Glutamatergic neuron (in vitro differentiated cells): Measurements from ENCODE around the gene ACTA2. TPM values are rescaled to one million over a fixed set of nuclear protein-coding genes. Genes with fewer than 3 reads are reported as not detected.

Source experiments
- DNase-seq: peaks from one replicate; pipeline ENCODE4 v3.0.0; 2022
- H3K27ac Mint-ChIP-seq: one replicate; pipeline ENCODE4 v1.8.0; 2020; ENCODE audit warnings: mild to moderate bottlenecking, mixed read lengths, inconsistent platforms; ENCODE audit not compliant: unreplicated experiment
- H3K27me3 Mint-ChIP-seq: one replicate; pipeline ENCODE4 v1.8.0; 2020; ENCODE audit warnings: mild to moderate bottlenecking, moderate library complexity, mixed read lengths, inconsistent platforms; ENCODE audit not compliant: unreplicated experiment
- H3K36me3 Mint-ChIP-seq: one replicate; pipeline ENCODE4 v1.8.0; 2020; ENCODE audit warnings: mild to moderate bottlenecking, mixed read lengths, inconsistent platforms; ENCODE audit not compliant: unreplicated experiment
- H3K4me1 Mint-ChIP-seq: one replicate; pipeline ENCODE4 v1.8.0; 2020; ENCODE audit warnings: mild to moderate bottlenecking, low read depth, mixed read lengths, inconsistent platforms; ENCODE audit not compliant: unreplicated experiment
- H3K4me3 Mint-ChIP-seq: one replicate; pipeline ENCODE4 v1.8.0; 2020; ENCODE audit warnings: mild to moderate bottlenecking, mixed read lengths, inconsistent platforms; ENCODE audit not compliant: unreplicated experiment
- H3K9me3 Mint-ChIP-seq: one replicate; pipeline ENCODE4 v1.8.0; 2020; ENCODE audit warnings: mild to moderate bottlenecking, moderate library complexity, mixed read lengths, inconsistent platforms; ENCODE audit not compliant: unreplicated experiment
- total RNA-seq: library from RNA; stranded (reverse); fragmentation: NEBNext Ultra II Directional; extraction: Animal tissue kit (Norgen Biotek cat#: 25700); gene quantifications from one replicate; pipeline ENCODE4 v1.2.1, GENCODE V29; 2021; ENCODE audit not compliant: unreplicated experiment
- TF ChIP-seq, protein P1 (sequence below): fragments of 200-600 bp; sonication (generic); IDR thresholded peaks from one replicate; pipeline ENCODE4 v1.5.0; 2021; ENCODE audit not compliant: partially characterized antibody, unreplicated experiment

Gene ACTA2
- total RNA-seq, 1 donor from 2014 or later: 4.3 TPM

DNA sequence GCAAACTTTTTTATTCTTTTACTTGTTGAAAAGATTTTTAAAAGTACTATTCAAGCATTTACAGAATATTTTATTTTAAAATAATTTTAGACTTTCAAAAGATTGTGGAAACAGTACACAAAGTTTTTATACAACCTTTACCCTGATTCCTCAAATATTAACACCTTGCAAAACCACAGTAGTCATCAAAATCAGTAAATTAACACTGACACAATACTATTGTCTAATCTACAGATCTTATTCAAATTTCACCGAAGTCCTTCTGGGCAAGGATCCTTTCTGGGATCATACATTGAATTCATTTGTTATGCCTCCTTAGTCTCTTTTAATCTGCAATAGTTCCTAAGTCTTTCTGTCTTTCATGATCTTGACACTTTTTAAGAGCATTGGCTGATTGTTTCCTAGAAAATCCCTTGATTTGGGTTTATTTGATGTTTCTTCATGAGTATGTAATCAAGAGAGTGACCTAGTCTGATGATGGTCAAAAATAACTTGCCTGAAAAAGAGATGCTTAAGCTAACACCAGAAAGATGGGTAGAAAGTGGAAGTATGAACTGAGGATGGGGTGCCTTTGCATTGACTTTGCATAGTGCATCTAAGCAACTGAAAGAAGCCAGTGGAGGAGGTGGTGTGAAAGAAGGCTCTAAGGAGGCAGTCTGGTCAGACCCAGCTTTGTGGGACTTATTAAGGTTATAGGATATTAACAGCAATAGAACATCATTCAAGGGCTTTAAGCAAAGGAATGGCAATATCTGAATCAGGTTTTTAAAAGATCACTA is 62.8 kb downstream of the ACTA2 start:
- H3K9me3 Mint-ChIP-seq: no peaks in the 10 kb centered on the region
- no peaks in the 10 kb centered on the region for H3K27me3 Mint-ChIP-seq
- no peak overlapping the region for H3K27ac Mint-ChIP-seq
- TF ChIP-seq, protein P1, sequence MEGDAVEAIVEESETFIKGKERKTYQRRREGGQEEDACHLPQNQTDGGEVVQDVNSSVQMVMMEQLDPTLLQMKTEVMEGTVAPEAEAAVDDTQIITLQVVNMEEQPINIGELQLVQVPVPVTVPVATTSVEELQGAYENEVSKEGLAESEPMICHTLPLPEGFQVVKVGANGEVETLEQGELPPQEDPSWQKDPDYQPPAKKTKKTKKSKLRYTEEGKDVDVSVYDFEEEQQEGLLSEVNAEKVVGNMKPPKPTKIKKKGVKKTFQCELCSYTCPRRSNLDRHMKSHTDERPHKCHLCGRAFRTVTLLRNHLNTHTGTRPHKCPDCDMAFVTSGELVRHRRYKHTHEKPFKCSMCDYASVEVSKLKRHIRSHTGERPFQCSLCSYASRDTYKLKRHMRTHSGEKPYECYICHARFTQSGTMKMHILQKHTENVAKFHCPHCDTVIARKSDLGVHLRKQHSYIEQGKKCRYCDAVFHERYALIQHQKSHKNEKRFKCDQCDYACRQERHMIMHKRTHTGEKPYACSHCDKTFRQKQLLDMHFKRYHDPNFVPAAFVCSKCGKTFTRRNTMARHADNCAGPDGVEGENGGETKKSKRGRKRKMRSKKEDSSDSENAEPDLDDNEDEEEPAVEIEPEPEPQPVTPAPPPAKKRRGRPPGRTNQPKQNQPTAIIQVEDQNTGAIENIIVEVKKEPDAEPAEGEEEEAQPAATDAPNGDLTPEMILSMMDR: no peak
- no peaks in the 10 kb centered on the region for H3K4me1 Mint-ChIP-seq
- no peaks in the 10 kb centered on the region for H3K36me3 Mint-ChIP-seq
- no peak overlapping the region for H3K4me3 Mint-ChIP-seq
- no peak for DNase-seq

DNA sequence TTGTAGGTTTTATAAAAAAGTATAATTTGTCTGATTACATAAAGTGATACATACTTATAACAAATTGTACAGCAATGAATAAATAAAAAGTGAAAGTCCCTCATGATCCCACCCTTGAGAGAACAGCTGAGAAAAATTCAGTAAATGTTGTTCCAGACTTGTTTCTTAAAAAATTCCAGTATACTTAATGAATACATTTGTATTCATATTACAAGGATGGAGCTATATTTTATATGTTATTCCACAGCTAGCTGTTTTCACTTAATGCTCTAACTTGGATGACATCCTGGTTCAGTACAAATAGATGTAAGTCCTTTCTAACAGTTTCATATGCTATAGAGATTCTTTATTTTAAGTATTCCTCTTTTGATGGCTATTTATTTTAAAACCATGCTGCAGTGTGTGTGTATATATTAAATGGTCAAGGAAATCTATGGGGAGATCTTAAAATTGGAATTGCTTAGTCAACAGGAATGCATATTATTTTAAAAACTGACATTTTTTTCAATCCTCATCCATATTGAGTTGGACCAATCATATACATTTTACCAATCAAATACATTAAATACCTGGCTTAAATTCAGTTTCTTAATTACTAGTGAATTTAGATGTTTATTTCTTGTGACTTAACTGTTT is 63.6 kb downstream of the ACTA2 start:
- TF ChIP-seq, protein P1: no peak
- DNase-seq: no peak
- no peaks in the 10 kb centered on the region for H3K36me3 Mint-ChIP-seq
- no peaks in the 10 kb centered on the region for H3K4me1 Mint-ChIP-seq
- H3K9me3 Mint-ChIP-seq: no peaks in the 10 kb centered on the region
- H3K4me3 Mint-ChIP-seq: no peak overlapping the region
- H3K27me3 Mint-ChIP-seq: no peaks in the 10 kb centered on the region
- H3K27ac Mint-ChIP-seq: no peak overlapping the region

DNA sequence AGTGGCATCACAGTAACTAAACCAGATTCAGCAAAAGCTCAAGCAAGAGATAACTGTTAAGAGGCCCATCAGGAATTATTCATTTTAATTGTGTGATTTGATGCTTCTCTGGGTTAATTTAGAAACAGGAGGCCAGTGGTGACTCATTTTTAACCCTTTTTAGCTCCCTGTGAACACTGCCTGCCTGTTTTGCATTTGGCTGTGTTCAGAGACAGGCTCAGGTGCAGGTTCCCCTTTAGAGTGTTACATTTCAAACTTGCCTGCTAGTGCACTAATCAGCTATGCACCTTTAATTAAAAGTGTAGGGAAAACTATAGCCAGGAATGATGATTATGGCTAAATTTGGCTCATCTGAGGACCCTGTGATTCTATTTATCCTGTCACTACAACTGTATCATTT is 66.0 kb downstream of the ACTA2 start:
- H3K36me3 Mint-ChIP-seq: no peaks in the 10 kb centered on the region
- TF ChIP-seq, protein P1: no peak
- DNase-seq: no peak
- no peak overlapping the region for H3K4me3 Mint-ChIP-seq
- H3K27ac Mint-ChIP-seq: no peak overlapping the region
- no peaks in the 10 kb centered on the region for H3K4me1 Mint-ChIP-seq
- H3K27me3 Mint-ChIP-seq: no peaks in the 10 kb centered on the region
- peaks cover under 1% of the 10 kb centered on the region for H3K9me3 Mint-ChIP-seq

Other genes with a start within 250 kb of the ACTA2 start
- not detected for gene LIPK, start 246.5 kb downstream of the ACTA2 start, total RNA-seq
- gene LIPN, start 192.8 kb downstream of the ACTA2 start, total RNA-seq: not detected
- not detected for gene LIPM, start 150.0 kb downstream of the ACTA2 start, total RNA-seq
- gene ANKRD22, start 100.9 kb downstream of the ACTA2 start, total RNA-seq: not detected
- gene STAMBPL1, start 72.5 kb downstream of the ACTA2 start, total RNA-seq: 4.4 TPM
- gene FAS, start 38.0 kb upstream of the ACTA2 start, total RNA-seq: 0.69 TPM